Lower lobe of right lung (tissue), 2 donors: ENCODE results near the gene LUZP1. TPM values are rescaled to one million over a fixed set of nuclear protein-coding genes. Genes with fewer than 3 reads are reported as not detected.

Experiments
- ATAC-seq, 2 donors: fragments of 200-7000 bp; cut with Tn5 transposase; one replicate each; pipeline ENCODE4 v1.9.1; 2020 to 2022; ENCODE audit warnings: mild to moderate bottlenecking in 2 of 2, moderate library complexity in 2 of 2
- DNase-seq: peaks from one replicate; pipeline ENCODE4 v3.0.0-alpha.2; 2020
- H3K27ac ChIP-seq: fragments of 200-600 bp; one replicate; pipeline ENCODE4 v1.8.0; 2022
- H3K27me3 ChIP-seq: fragments of 200-600 bp; one replicate; pipeline ENCODE4 v1.8.0; 2022; ENCODE audit warnings: low read depth
- H3K36me3 ChIP-seq: fragments of 200-600 bp; one replicate; pipeline ENCODE4 v1.8.0; 2022; ENCODE audit warnings: mild to moderate bottlenecking
- H3K4me1 ChIP-seq: fragments of 200-600 bp; one replicate; pipeline ENCODE4 v1.8.0; 2022
- H3K4me3 ChIP-seq: fragments of 200-600 bp; one replicate; pipeline ENCODE4 v1.8.0; 2022; ENCODE audit warnings: mild to moderate bottlenecking
- H3K9me3 ChIP-seq: fragments of 200-600 bp; one replicate; pipeline ENCODE4 v1.8.0; 2022
- intact Hi-C: fragments of 100-400 bp; cut with DNase I; formaldehyde crosslinking; loops from one replicate; pipeline ENCODE4 v1.11.0; 2022
- total RNA-seq: library from RNA; stranded (reverse); fragmentation: NEBNext Ultra II Directional; extraction: Animal tissue kit (Norgen Biotek cat#: 25700); gene quantifications from one replicate; pipeline ENCODE4 v1.2.1, GENCODE V29; 2021
- TF ChIP-seq, protein P1 (sequence below): fragments of 200-600 bp; IDR thresholded peaks from one replicate; pipeline ENCODE4 v1.8.0; 2022; ENCODE audit warnings: antibody characterized with exemption, mild to moderate bottlenecking
- donor health status: DM: no; HTN: yes; CAD: no; lungs with severe emphysema.

Gene LUZP1
- total RNA-seq, 1 donor from 2014 or later, result 32.5 TPM

DNA sequence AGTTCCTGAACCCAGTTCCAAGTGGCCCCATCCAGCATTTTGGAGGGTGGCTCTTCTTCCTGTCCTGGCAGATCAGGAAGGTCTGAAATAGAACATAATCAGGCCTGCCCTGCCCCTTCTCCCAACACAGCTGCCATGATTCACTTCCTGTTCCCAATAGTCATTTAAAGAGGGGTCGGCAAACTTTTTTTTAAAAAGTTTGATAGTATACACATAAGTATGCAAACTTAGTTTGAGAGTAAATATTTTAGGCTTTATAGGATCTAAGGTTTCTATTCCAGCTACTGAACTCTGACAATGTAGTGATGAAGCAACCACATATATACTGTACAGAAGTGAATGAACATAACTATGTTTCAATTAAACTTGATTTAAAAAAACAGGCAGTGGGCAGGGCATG lies 66.4 kb downstream of the LUZP1 start:
- TF ChIP-seq, protein P1, sequence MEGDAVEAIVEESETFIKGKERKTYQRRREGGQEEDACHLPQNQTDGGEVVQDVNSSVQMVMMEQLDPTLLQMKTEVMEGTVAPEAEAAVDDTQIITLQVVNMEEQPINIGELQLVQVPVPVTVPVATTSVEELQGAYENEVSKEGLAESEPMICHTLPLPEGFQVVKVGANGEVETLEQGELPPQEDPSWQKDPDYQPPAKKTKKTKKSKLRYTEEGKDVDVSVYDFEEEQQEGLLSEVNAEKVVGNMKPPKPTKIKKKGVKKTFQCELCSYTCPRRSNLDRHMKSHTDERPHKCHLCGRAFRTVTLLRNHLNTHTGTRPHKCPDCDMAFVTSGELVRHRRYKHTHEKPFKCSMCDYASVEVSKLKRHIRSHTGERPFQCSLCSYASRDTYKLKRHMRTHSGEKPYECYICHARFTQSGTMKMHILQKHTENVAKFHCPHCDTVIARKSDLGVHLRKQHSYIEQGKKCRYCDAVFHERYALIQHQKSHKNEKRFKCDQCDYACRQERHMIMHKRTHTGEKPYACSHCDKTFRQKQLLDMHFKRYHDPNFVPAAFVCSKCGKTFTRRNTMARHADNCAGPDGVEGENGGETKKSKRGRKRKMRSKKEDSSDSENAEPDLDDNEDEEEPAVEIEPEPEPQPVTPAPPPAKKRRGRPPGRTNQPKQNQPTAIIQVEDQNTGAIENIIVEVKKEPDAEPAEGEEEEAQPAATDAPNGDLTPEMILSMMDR, result no peak

DNA sequence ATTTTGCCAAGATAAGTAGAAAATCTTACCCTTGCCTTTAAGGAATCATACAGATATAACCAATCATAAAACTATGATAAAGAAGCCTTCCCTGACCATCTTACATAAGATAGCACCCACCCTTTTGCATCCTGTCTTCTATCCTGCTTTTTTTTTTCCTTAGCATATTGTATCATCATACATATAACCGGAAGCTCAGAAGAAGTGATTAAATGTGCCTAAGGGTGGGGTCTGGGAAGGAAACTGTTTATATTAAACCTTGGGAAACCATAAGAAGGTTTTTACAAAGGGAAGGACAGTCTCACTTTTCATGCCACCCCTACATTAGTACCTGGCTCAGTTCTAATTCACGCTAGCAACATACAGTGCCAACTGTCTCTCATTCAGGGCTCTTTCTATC lies 66.8 kb downstream of the LUZP1 start:
- TF ChIP-seq, protein P1, result no peak
- H3K27ac ChIP-seq, result peak overlapping the region; percentile 22
- no peak overlapping the region for H3K4me3 ChIP-seq
- H3K36me3 ChIP-seq, result peaks cover 7% of the 10 kb centered on the region
- intact Hi-C loops, result no loop called here
- DNase-seq (no peak), ATAC-seq (no peak)
- H3K9me3 ChIP-seq, result no peaks in the 10 kb centered on the region
- no peaks in the 10 kb centered on the region for H3K27me3 ChIP-seq
- H3K4me1 ChIP-seq, result peaks cover 51% of the 10 kb centered on the region

More for the DNA sequence above, 66.4 kb downstream of the LUZP1 start:
- Histone ChIP-seq H3K27ac (peak overlapping the region; percentile 58), H3K27me3 (no peaks in the 10 kb centered on the region), H3K4me3 (no peak overlapping the region), H3K4me1 (peaks cover 51% of the 10 kb centered on the region), H3K9me3 (no peaks in the 10 kb centered on the region), H3K36me3 (peaks cover 11% of the 10 kb centered on the region)
- no peak for DNase-seq
- no peak for ATAC-seq
- intact Hi-C loops, result no loop called here

DNA sequence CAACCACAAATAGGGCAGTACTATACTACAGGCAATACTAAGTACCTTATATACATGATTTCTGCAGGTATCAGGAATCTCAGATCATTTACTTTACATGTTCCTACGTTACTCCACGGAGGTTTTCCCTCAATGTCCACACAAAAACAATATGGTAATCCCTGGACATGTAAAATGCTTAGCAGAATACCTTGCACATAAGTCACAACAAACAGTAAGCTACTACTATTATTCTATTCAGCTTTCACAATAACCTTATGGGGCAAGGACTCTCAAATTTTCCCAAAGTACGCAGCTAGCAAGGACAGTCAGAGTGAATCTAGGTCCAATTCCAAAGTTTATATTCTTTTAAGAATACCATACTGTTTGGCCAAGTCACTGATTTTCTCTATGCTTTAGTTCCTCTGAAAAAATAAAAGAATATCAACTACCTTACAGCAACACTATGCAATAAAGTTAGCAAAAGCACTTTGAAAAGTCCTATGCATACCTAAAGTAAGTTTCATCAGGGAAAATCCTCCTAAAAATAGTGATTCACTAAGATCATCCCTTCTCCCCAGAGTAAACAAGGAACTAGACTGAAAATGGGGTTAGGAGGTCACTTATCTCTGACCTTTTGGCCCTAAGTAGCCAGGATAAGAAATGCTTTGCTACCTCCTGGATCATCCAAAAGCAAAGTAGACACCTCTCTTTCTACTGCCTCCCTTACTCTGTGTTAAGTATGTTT lies 67.4 kb downstream of the LUZP1 start:
- H3K36me3 ChIP-seq, result peaks cover under 1% of the 10 kb centered on the region
- DNase-seq (no peak), ATAC-seq (no peak)
- peak overlapping the region; percentile 28 for H3K27ac ChIP-seq
- TF ChIP-seq, protein P1, result no peak
- no peaks in the 10 kb centered on the region for H3K27me3 ChIP-seq
- no peaks in the 10 kb centered on the region for H3K9me3 ChIP-seq
- no peak overlapping the region for H3K4me3 ChIP-seq
- intact Hi-C loops, result no loop called here
- H3K4me1 ChIP-seq, result peaks cover 51% of the 10 kb centered on the region

DNA sequence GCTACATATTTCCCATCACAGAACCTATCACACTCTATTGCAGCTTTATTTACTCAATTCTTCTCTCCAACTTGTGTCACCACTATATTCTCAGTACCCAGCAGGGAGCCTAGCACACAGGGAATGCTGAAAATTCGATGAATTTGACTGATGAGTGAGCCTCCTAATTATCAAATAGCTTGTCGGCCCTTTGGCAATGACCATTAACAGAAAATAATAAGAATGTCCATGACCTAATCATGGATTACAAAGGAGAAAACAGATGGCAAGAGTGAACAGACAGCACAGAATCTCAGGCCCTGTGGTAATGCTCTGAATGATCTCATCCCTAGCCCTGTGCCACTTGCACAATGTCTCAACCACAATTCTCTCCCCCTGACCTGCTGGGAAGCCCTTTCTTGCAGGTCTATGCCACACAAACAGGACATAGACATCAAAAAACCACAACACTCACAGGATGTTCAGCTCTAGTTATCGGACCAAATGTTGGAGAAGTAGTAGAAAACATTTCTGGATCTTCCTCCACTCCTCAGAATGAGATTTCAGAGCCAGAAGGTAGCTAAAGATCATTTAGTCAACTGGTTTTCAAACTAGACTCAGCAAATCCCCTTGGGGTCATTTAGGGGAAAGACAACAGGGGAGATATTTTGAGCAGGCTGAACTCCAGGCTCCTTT lies 68.4 kb downstream of the LUZP1 start:
- intact Hi-C loops, result no loop called here
- no peak overlapping the region for H3K4me3 ChIP-seq
- H3K27me3 ChIP-seq, result no peaks in the 10 kb centered on the region
- no peaks in the 10 kb centered on the region for H3K9me3 ChIP-seq
- H3K4me1 ChIP-seq, result peaks cover 51% of the 10 kb centered on the region
- no peak for DNase-seq
- no peaks in the 10 kb centered on the region for H3K36me3 ChIP-seq
- TF ChIP-seq, protein P1, result no peak
- ATAC-seq, result peak; percentile 69 to 73
- peak overlapping the region; percentile 28 for H3K27ac ChIP-seq

DNA sequence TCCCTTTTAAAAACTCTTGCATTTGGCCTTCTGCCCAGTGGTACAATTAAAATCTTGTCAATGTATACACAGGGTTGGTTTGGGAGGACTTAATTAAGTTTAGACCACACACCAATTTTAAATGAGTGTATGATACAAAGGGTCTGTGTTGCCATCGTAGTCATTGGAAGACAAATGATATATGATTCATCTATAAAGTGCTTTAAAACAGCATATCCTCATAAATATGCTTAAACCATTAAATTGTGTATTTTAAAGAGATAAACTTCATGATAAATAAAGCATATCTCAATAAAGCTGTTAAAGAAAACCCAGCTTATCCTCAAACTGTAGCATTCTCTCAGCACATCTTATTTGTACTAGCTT lies 69.5 kb downstream of the LUZP1 start:
- TF ChIP-seq, protein P1, result no peak
- Histone ChIP-seq H3K4me3 (no peak overlapping the region), H3K27ac (no peak overlapping the region), H3K27me3 (no peaks in the 10 kb centered on the region), H3K9me3 (no peaks in the 10 kb centered on the region), H3K36me3 (peaks cover 2% of the 10 kb centered on the region), H3K4me1 (peaks cover 51% of the 10 kb centered on the region)
- ATAC-seq (no peak), DNase-seq (no peak)
- intact Hi-C loops, result loop anchor here (5.0 kb wide), 1 partner anchor 83 kb away; no protein-coding TSS in a partner anchor
